ENCODE data around the gene TAF4B.
"Not testable (repeated sequence)": the region's sequence is repeated elsewhere in the genome, so short reads cannot be mapped to it uniquely, and the experiment has no call there.

DNA sequence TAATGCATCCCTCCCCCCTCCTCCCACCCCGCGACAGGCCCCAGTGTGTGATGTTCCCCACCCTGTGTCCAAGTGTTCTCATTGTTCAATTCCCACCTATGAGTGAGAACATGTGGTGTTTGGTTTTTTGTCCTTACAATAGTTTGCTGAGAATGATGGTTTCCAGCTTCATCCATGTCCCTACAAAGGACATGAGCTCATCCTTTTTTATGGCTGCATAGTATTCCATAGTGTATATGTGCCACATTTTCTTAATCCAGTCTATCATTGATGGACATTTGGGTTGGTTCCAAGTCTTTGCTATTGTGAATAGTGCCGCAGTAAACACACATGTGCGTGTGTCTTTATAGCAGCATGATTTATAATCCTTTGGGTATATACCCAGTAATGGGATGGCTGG is 33.2 kb downstream of the TAF4B start:
- not testable (repeated sequence) for TF ChIP-seq CTCF (IDR thresholded peaks at IDR 0.05; ENCODE audit: control extremely low read depth in 1 of 3, insufficient read depth in 1 of 3, low read depth in 1 of 3, low read length in 3 of 3); MAFK (IDR thresholded peaks at IDR 0.05; ENCODE audit: low read depth, low read length); CEBPB (IDR thresholded peaks at IDR 0.05; ENCODE audit: low read depth, low read length); CHD1 (IDR thresholded peaks at IDR 0.05; ENCODE audit: low read depth, low read length); JUN (IDR thresholded peaks at IDR 0.05; ENCODE audit: low read depth, low read length); ASH2L (IDR thresholded peaks at IDR 0.05; ENCODE audit: low read length); YY1 (IDR thresholded peaks at IDR 0.05; ENCODE audit: low read depth, low read length); EP300 (IDR thresholded peaks at IDR 0.05; ENCODE audit: borderline replicate concordance in 1 of 2, low read depth in 2 of 2, low read length in 2 of 2)
